ENCODE results near the gene DAZAP1. TPM values are rescaled to one million over a fixed set of nuclear protein-coding genes. Genes with fewer than 3 reads are reported as not detected.

DAZAP1 gene
- total and polyA plus RNA-seq, 7 donors, result 59.9 to 122 (median 90.9) TPM

- no peaks in the 10 kb centered on the region for H3K9me3 ChIP-seq
- peak overlapping the region; percentile 16 for H3K27ac ChIP-seq
- 79 to 88% (median 83%) methylated on average over 19 of the region's 19 CpGs for WGBS, 3 donors
- no peak for DNase-seq
- H3K4me3 ChIP-seq, result no peak overlapping the region
- H3K4me1 ChIP-seq, result peaks cover 25% of the 10 kb centered on the region
- H3K27me3 ChIP-seq (ENCODE audit: insufficient read depth in 3 of 3, low read length in 2 of 3), result no peaks in the 10 kb centered on the region
- intact Hi-C loops (cut with DNase I), result loop anchor here in 1 of 2 donors (5.0 kb wide), 1 partner anchor 122 kb away; the partner anchor contains the start of gene FAM174C
- no peak for ATAC-seq
- peaks cover 0 to 23% of the 10 kb centered on the region in 2 donors for H3K36me3 ChIP-seq (ENCODE audit: insufficient read depth in 1 of 2, low read depth in 1 of 2)
- no peak for TF ChIP-seq CTCF (IDR thresholded peaks at IDR 0.05)
These were observed 8.3 kb upstream of the DAZAP1 start for GRCh38 chr19:1399079-1399478.

GRCh38 chr19:1399745-1400144 is 7.6 kb upstream of the DAZAP1 start:
- peaks cover 0 to 21% of the 10 kb centered on the region in 2 donors for H3K36me3 ChIP-seq (ENCODE audit: insufficient read depth in 1 of 2, low read depth in 1 of 2)
- ATAC-seq (no peak), DNase-seq (no peak)
- no peak for TF ChIP-seq CTCF (IDR thresholded peaks at IDR 0.05)
- peak overlapping the region; percentile 16 for H3K27ac ChIP-seq
- peaks cover 25% of the 10 kb centered on the region for H3K4me1 ChIP-seq
- H3K9me3 ChIP-seq, result no peaks in the 10 kb centered on the region
- no peak overlapping the region for H3K4me3 ChIP-seq
- 89 to 95% (median 90%) methylated on average over 15 of the region's 15 CpGs for WGBS, 3 donors
- H3K27me3 ChIP-seq (ENCODE audit: insufficient read depth in 3 of 3, low read length in 2 of 3), result no peaks in the 10 kb centered on the region
- intact Hi-C loops (cut with DNase I), result loop anchor here (2.0 to 10.0 kb wide), 3 partner anchors 15 to 825 kb away; partner anchors contain the start of genes BSG (in 1 of the 2) and FAM174C (in 1 of the 2)

- DNase-seq (peak; percentile 81 to 92), ATAC-seq (peak; percentile 88 to 91 (median 88))
- Histone ChIP-seq H3K27me3 (ENCODE audit: insufficient read depth in 3 of 3, low read length in 2 of 3) (no peaks in the 10 kb centered on the region), H3K4me1 (peaks cover 17% of the 10 kb centered on the region), H3K27ac (peak overlapping the region; percentile 98), H3K36me3 (ENCODE audit: insufficient read depth in 1 of 2, low read depth in 1 of 2) (peaks cover 0 to 21% of the 10 kb centered on the region in 2 donors), H3K4me3 (peak overlapping the region; percentile 91), H3K9me3 (no peaks in the 10 kb centered on the region)
- TF ChIP-seq CTCF (IDR thresholded peaks at IDR 0.05), result no peak
- intact Hi-C loops (cut with DNase I), result loop anchor here in 1 of 2 donors (2.0 to 10.0 kb wide), 2 partner anchors 16 to 826 kb away; partner anchors contain the start of gene BSG
- 10 to 16% (median 15%) methylated on average over 34 to 36 of the region's 36 CpGs for WGBS, 3 donors
These were observed 6.9 kb upstream of the DAZAP1 start for GRCh38 chr19:1400281-1401137.

- intact Hi-C loops (cut with DNase I), result loop anchor here in 1 of 2 donors (2.0 to 10.0 kb wide), 2 partner anchors 17 to 827 kb away; partner anchors contain the start of gene BSG
- Histone ChIP-seq H3K27me3 (ENCODE audit: insufficient read depth in 3 of 3, low read length in 2 of 3) (no peaks in the 10 kb centered on the region), H3K27ac (peak within 1 kb of the TSS; percentile 98), H3K4me3 (peak within 1 kb of the TSS; percentile 91), H3K36me3 (ENCODE audit: insufficient read depth in 1 of 2, low read depth in 1 of 2) (peaks cover 0 to 21% of the 10 kb centered on the region in 2 donors), H3K9me3 (no peaks in the 10 kb centered on the region), H3K4me1 (peaks cover 11% of the 10 kb centered on the region)
- WGBS, 3 donors, result 2% methylated on average over 53 to 87 of the region's 87 CpGs
- DNase-seq (no peak), ATAC-seq (peak; percentile 26 to 76 (median 56))
- TF ChIP-seq CTCF (IDR thresholded peaks at IDR 0.05), result peak; percentile 63
These were observed 6.1 kb upstream of the DAZAP1 start, which contains the start of gene GAMT for GRCh38 chr19:1401138-1401888. TSS of gene GAMT (minus strand) at chr19:1401542. CDS start at chr19:1401476, 66 bp downstream.
